SK-N-SH (cell line): Measurements from ENCODE around the gene DGAT2. TPM values are rescaled to one million over a fixed set of nuclear protein-coding genes. Genes with fewer than 3 reads are reported as not detected.

Experiments used
- CTCF ChIA-PET: fragments of 300-600, 350-600 bp; formaldehyde crosslinking; extraction: SDS; loops from one replicate; lab custom pipeline; 2021; lab: Yijun Ruan, JAX
- POLR2A ChIA-PET: fragments of 350-600 bp; sonication (Branson Sonifier 250); formaldehyde crosslinking; extraction: SDS; loops from one replicate; lab custom pipeline; 2020; ENCODE audit warnings: antibody characterized with exemption, inconsistent platforms; lab: Yijun Ruan, JAX
- DNase-seq: peaks from one replicate; pipeline ENCODE4 v3.0.0; 2012
- H2AFZ ChIP-seq: fragments of 200-600 bp; sonication (generic); 2 replicates; pipeline ENCODE4 v1.8.1; 2016; ENCODE audit warnings: antibody characterized with exemption, mild to moderate bottlenecking, low read depth
- H3F3A ChIP-seq: fragments of 200-600 bp; sonication (generic); replicated peaks from 2 replicates; pipeline ENCODE3; 2016; ENCODE audit warnings: antibody characterized with exemption, mild to moderate bottlenecking; ENCODE audit not compliant: insufficient read depth
- H3K27ac ChIP-seq, 2 experiments: fragments of 200-500 bp in 1 of 2; fragments of 200-600 bp in 1 of 2; sonication (Bioruptor generic) in 1 of 2; sonication (generic), shearing (Covaris generic) in 1 of 2; 2 replicates each; pipeline versions ENCODE4 v1.5.1 to v1.6.1; 2014 to 2016; ENCODE audit warnings: low read depth in 2 of 2, inconsistent platforms in 1 of 2, low read length in 1 of 2, mild to moderate bottlenecking in 1 of 2, mixed read lengths in 1 of 2
- H3K27me3 ChIP-seq: fragments of 200-600 bp; sonication (generic), shearing (Covaris generic); 2 replicates; pipeline ENCODE4 v1.6.1; 2016; ENCODE audit warnings: mixed run types; ENCODE audit not compliant: insufficient read depth
- H3K36me3 ChIP-seq, 2 experiments: fragments of 200-500 bp in 1 of 2; fragments of 200-600 bp in 1 of 2; sonication (Bioruptor generic) in 1 of 2; sonication (generic) in 1 of 2; replicated peaks in 1 of 2; 2 replicates each; pipeline versions ENCODE3 to v1.5.1; 2014 to 2016; ENCODE audit warnings: low read length in 1 of 2, mild to moderate bottlenecking in 1 of 2; ENCODE audit not compliant: insufficient read depth in 2 of 2, control insufficient read depth in 1 of 2
- H3K4me1 ChIP-seq, 2 experiments: fragments of 200-500 bp in 1 of 2; fragments of 200-600 bp in 1 of 2; sonication (Bioruptor generic) in 1 of 2; sonication (generic), shearing (Covaris generic) in 1 of 2; 2 replicates each; pipeline versions ENCODE4 v1.5.1 to v1.6.1; 2014 to 2016; ENCODE audit warnings: low read depth in 1 of 2, low read length in 1 of 2, mixed run types in 1 of 2; ENCODE audit not compliant: insufficient read depth in 2 of 2, control insufficient read depth in 1 of 2
- H3K4me2 ChIP-seq: fragments of 200-600 bp; sonication (generic), shearing (Covaris generic); 2 replicates; pipeline ENCODE4 v1.6.1; 2017; ENCODE audit warnings: mixed run types
- H3K4me3 ChIP-seq, 2 experiments: fragments of 200-500 bp in 1 of 2; fragments of 200-600 bp in 1 of 2; sonication (Bioruptor generic) in 1 of 2; sonication (generic), shearing (Covaris generic) in 1 of 2; 2 replicates each; pipeline versions ENCODE4 v1.5.1 to v1.8.1; 2014 to 2016; ENCODE audit warnings: low read depth in 2 of 2, inconsistent platforms in 1 of 2, low read length in 1 of 2, mild to moderate bottlenecking in 1 of 2, mixed read lengths in 1 of 2, moderate library complexity in 1 of 2
- H3K79me2 ChIP-seq: fragments of 200-600 bp; sonication (generic); 2 replicates; pipeline ENCODE4 v1.8.1; 2017; ENCODE audit warnings: mild to moderate bottlenecking; ENCODE audit not compliant: insufficient read depth
- H3K9ac ChIP-seq: fragments of 200-600 bp; sonication (generic); 2 replicates; pipeline ENCODE4 v1.6.1; 2017; ENCODE audit warnings: mixed run types
- H3K9me2 ChIP-seq: fragments of 200-600 bp; sonication (generic); 2 replicates; pipeline ENCODE4 v1.6.1; 2017; ENCODE audit warnings: mixed run types
- H3K9me3 ChIP-seq: fragments of 200-600 bp; sonication (generic); 2 replicates; pipeline ENCODE4 v1.6.1; 2017; ENCODE audit warnings: mixed run types, mild to moderate bottlenecking, moderate library complexity
- H4K20me1 ChIP-seq: fragments of 200-600 bp; sonication (generic); 2 replicates; pipeline ENCODE4 v1.6.1; 2017; ENCODE audit warnings: mild to moderate bottlenecking, mixed run types; ENCODE audit not compliant: insufficient read depth
- ELF1 ChIP-seq: IDR thresholded peaks from 2 replicates; pipeline ENCODE4 v1.4.0; 2012
- EZH2phosphoT487 ChIP-seq: fragments of 200-600 bp; sonication (generic); IDR thresholded peaks from 2 replicates; pipeline ENCODE4 v1.6.1; 2017; ENCODE audit warnings: low read depth, mixed run types, mild to moderate bottlenecking, antibody characterized with exemption, moderate library complexity, borderline replicate concordance
- FOSL2 ChIP-seq: IDR thresholded peaks from 2 replicates; pipeline ENCODE4 v1.4.0; 2012; ENCODE audit warnings: low read depth, mild to moderate bottlenecking, moderate library complexity, borderline replicate concordance
- GABPA ChIP-seq: IDR thresholded peaks from 2 replicates; pipeline ENCODE4 v1.4.0; 2012; ENCODE audit warnings: low read depth, mild to moderate bottlenecking
- GATA2 ChIP-seq: sonication (generic); formaldehyde crosslinking; IDR thresholded peaks from 2 replicates; pipeline ENCODE4 v1.5.0; 2020; ENCODE audit warnings: mild to moderate bottlenecking, missing genetic modification reagents
- RCOR1 ChIP-seq: fragments of 150-350 bp; IDR thresholded peaks from 2 replicates; pipeline ENCODE4 v1.6.1; 2017; ENCODE audit warnings: antibody characterized with exemption, low read length
- WGBS: methylation state at CpG from one replicate; pipeline ENCODE4 v1.1.6; 2017; ENCODE audit warnings: low lambda C conversion rate; 5-methylcytosine and 5-hydroxymethylcytosine counted together
- polyA plus RNA-seq, 3 experiments: library from polyadenylated mRNA; depleted of rRNA; stranded (reverse); fragments of >200 nt; gene quantifications; 2 replicates each; pipeline ENCODE4 v1.2.3, GENCODE V29; 2012
- TF ChIP-seq, protein P1 (sequence below): IDR thresholded peaks from 2 replicates; pipeline ENCODE4 v1.4.0; 2012; ENCODE audit warnings: low read depth, borderline replicate concordance
- TF ChIP-seq, protein P2 (sequence below): fragments of 150-350 bp; IDR thresholded peaks from 2 replicates; pipeline ENCODE4 v1.6.1; 2016; ENCODE audit warnings: mild to moderate bottlenecking, low read depth, low read length

Gene DGAT2
- polyA plus RNA-seq, 1 of the 3 experiments (the other 2 are of a cell fraction): 1.4 TPM

DNA sequence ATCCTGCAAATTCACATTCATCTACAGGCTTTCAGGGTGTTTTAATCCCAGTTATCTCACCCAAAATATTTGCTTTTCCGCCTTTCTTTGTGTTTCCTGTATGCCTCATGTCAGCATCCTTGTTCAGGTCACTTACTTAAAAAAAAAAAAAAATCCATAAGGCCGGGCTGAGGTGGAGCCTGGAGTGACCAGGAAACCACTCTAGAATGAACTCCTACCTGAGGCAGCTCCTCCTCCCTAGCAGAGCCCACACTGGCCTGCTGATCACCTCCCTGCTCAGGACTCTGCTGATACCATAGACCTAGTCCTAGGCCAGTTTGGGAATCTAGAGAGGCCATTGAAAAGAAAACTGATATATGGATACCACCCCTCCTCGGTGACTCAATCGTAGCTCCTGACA lies 8.7 kb upstream of the DGAT2 start:
- H3K4me1 ChIP-seq: no peaks in the 10 kb centered on the region
- CTCF ChIA-PET: interaction anchor here (2.1 kb wide), 1 partner anchor 37 kb away, joined by 8 read pairs; no protein-coding TSS in a partner anchor
- H3K9ac ChIP-seq: no peak overlapping the region
- 78% methylated on average over 4 of the region's 4 CpGs for WGBS
- no peaks in the 10 kb centered on the region for H3K36me3 ChIP-seq
- no peaks in the 10 kb centered on the region for H3K9me2 ChIP-seq
- no peaks in the 10 kb centered on the region; the same call in 1 of the 2 replicates for H3K27me3 ChIP-seq
- TF ChIP-seq EZH2phosphoT487 (no peak), GABPA (no peak)
- H4K20me1 ChIP-seq: no peaks in the 10 kb centered on the region
- no peak overlapping the region for H3K4me2 ChIP-seq
- H3K9me3 ChIP-seq: no peaks in the 10 kb centered on the region
- POLR2A ChIA-PET: no interaction called here
- no peak for DNase-seq
- no peak overlapping the region for H3K27ac ChIP-seq
- H3K4me3 ChIP-seq: no peak overlapping the region
- no peaks in the 10 kb centered on the region for H3F3A ChIP-seq
- no peaks in the 10 kb centered on the region for H3K79me2 ChIP-seq
- H2AFZ ChIP-seq: no peak overlapping the region

DNA sequence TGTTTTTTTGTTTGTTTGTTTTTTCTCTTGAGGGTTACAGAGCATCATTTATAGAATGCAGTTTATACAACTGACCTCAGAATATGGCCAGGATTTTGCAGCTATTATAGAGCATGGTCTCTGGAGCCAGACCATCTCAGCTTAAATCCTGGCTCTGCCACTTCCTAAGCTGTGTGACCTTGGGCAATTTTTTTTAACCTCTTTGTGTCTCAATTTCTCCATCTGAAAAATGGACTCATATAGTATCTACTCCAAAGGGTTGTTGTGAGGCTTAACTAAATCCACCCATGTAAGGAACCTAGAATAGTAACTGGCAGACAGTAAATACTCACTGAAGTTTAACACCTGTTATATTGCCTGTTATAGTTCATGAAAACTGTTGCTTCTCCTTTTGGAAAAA lies 8.3 kb upstream of the DGAT2 start:
- H3K4me2 ChIP-seq: no peak overlapping the region
- no peaks in the 10 kb centered on the region for H3K9me3 ChIP-seq
- H3K27ac ChIP-seq: no peak overlapping the region
- no peak overlapping the region for H3K9ac ChIP-seq
- no peaks in the 10 kb centered on the region; the same call in 1 of the 2 replicates for H3K27me3 ChIP-seq
- POLR2A ChIA-PET: no interaction called here
- H3K79me2 ChIP-seq: no peaks in the 10 kb centered on the region
- no peak overlapping the region for H2AFZ ChIP-seq
- CTCF ChIA-PET: interaction anchor here (0.8 to 2.1 kb wide), 2 partner anchors 37 to 54 kb away, joined by 3 to 8 read pairs; no protein-coding TSS in a partner anchor
- TF ChIP-seq, protein P1, sequence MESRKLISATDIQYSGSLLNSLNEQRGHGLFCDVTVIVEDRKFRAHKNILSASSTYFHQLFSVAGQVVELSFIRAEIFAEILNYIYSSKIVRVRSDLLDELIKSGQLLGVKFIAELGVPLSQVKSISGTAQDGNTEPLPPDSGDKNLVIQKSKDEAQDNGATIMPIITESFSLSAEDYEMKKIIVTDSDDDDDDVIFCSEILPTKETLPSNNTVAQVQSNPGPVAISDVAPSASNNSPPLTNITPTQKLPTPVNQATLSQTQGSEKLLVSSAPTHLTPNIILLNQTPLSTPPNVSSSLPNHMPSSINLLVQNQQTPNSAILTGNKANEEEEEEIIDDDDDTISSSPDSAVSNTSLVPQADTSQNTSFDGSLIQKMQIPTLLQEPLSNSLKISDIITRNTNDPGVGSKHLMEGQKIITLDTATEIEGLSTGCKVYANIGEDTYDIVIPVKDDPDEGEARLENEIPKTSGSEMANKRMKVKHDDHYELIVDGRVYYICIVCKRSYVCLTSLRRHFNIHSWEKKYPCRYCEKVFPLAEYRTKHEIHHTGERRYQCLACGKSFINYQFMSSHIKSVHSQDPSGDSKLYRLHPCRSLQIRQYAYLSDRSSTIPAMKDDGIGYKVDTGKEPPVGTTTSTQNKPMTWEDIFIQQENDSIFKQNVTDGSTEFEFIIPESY: no peak
- TF ChIP-seq, protein P2, sequence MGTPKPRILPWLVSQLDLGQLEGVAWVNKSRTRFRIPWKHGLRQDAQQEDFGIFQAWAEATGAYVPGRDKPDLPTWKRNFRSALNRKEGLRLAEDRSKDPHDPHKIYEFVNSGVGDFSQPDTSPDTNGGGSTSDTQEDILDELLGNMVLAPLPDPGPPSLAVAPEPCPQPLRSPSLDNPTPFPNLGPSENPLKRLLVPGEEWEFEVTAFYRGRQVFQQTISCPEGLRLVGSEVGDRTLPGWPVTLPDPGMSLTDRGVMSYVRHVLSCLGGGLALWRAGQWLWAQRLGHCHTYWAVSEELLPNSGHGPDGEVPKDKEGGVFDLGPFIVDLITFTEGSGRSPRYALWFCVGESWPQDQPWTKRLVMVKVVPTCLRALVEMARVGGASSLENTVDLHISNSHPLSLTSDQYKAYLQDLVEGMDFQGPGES: no peak
- TF ChIP-seq RCOR1 (no peak), FOSL2 (no peak), ELF1 (no peak), GATA2 (no peak), GABPA (no peak)
- H3K36me3 ChIP-seq: no peaks in the 10 kb centered on the region
- H3K4me3 ChIP-seq: no peak overlapping the region
- H4K20me1 ChIP-seq: no peaks in the 10 kb centered on the region
- no peaks in the 10 kb centered on the region for H3K4me1 ChIP-seq
- no peaks in the 10 kb centered on the region for H3F3A ChIP-seq
- H3K9me2 ChIP-seq: no peaks in the 10 kb centered on the region
- DNase-seq: no peak
